CD8-positive, alpha-beta memory T cell (primary cell): ENCODE measurements around the gene CNTNAP5. TPM values are rescaled to one million over a fixed set of nuclear protein-coding genes. Genes with fewer than 3 reads are reported as not detected.

Experiments
- CTCF ChIA-PET: fragments of 350-600 bp; sonication (Branson Sonifier 250); formaldehyde crosslinking; loops from one replicate; lab custom pipeline; 2021; ENCODE audit warnings: antibody characterized with exemption; lab: Charles Lee
- POLR2A ChIA-PET: fragments of 350-600 bp; sonication (Branson Sonifier 250); formaldehyde crosslinking; loops from one replicate; lab custom pipeline; 2021; ENCODE audit warnings: antibody characterized with exemption; lab: Charles Lee
- DNase-seq, 5 donors: peaks; one replicate each; pipeline versions ENCODE4 v3.0.0 to v3.0.0-alpha.2; 2020 to 2022; ENCODE audit warnings: mixed read lengths in 1 of 5
- H3K27ac ChIP-seq: one replicate; pipeline ENCODE4 v1.7.0; 2013; ENCODE audit warnings: low read depth, mild to moderate bottlenecking, low read length, moderate library complexity
- H3K27me3 ChIP-seq: 2 replicates; pipeline ENCODE4 v1.7.0; 2013; ENCODE audit warnings: low read length, mild to moderate bottlenecking; ENCODE audit not compliant: insufficient read depth, poor library complexity, severe bottlenecking
- H3K36me3 ChIP-seq: 2 replicates; pipeline ENCODE4 v1.7.0; 2013; ENCODE audit warnings: mild to moderate bottlenecking, low read length, moderate library complexity; ENCODE audit not compliant: insufficient read depth
- H3K4me1 ChIP-seq: 2 replicates; pipeline ENCODE4 v1.7.0; 2013; ENCODE audit warnings: mild to moderate bottlenecking, low read length, moderate library complexity; ENCODE audit not compliant: insufficient read depth
- H3K4me3 ChIP-seq: 2 replicates; pipeline ENCODE4 v1.7.0; 2013; ENCODE audit warnings: mild to moderate bottlenecking, low read length
- H3K9me3 ChIP-seq: 2 replicates; pipeline ENCODE4 v1.7.0; 2013; ENCODE audit warnings: mild to moderate bottlenecking, low read length
- H3K27ac Mint-ChIP-seq, 8 donors: one replicate each; pipeline ENCODE4 v1.8.0; 2020 to 2021; ENCODE audit warnings: mixed read lengths in 8 of 8, mild to moderate bottlenecking in 6 of 8, inconsistent platforms in 3 of 8, moderate library complexity in 3 of 8
- H3K27me3 Mint-ChIP-seq, 2 donors: one replicate each; pipeline ENCODE4 v1.8.0; 2020 to 2021; ENCODE audit warnings: mixed read lengths in 2 of 2, mild to moderate bottlenecking in 1 of 2, moderate library complexity in 1 of 2
- H3K36me3 Mint-ChIP-seq, 3 donors: one replicate each; pipeline ENCODE4 v1.8.0; 2020 to 2021; ENCODE audit warnings: mixed read lengths in 3 of 3, inconsistent platforms in 1 of 3, mild to moderate bottlenecking in 1 of 3
- H3K4me1 Mint-ChIP-seq, 3 donors: one replicate each; pipeline ENCODE4 v1.8.0; 2020 to 2021; ENCODE audit warnings: mixed read lengths in 3 of 3, inconsistent platforms in 1 of 3, mild to moderate bottlenecking in 1 of 3
- H3K4me3 Mint-ChIP-seq, 7 donors: one replicate each; pipeline ENCODE4 v1.8.0; 2020 to 2021; ENCODE audit warnings: mixed read lengths in 7 of 7, mild to moderate bottlenecking in 6 of 7, moderate library complexity in 4 of 7, inconsistent platforms in 2 of 7
- H3K9me3 Mint-ChIP-seq, 5 donors: one replicate each; pipeline ENCODE4 v1.8.0; 2020 to 2022; ENCODE audit warnings: mixed read lengths in 5 of 5, mild to moderate bottlenecking in 3 of 5, moderate library complexity in 2 of 5, inconsistent platforms in 1 of 5
- polyA plus RNA-seq: library from polyadenylated mRNA; unstranded; fragments of 300-500 nt; fragmentation: Illumina TruSeq; gene quantifications from one replicate; pipeline ENCODE4 v1.2.3, GENCODE V29; 2021
- total RNA-seq, 2 experiments: library from RNA; stranded (reverse); gene quantifications; one replicate each; pipeline ENCODE4 v1.2.3, GENCODE V29; 2021

Gene CNTNAP5
- total and polyA plus RNA-seq, 3 experiments from 2014 or later, result not detected

- H3K9me3 ChIP-seq, result no peaks in the 10 kb centered on the region
- ChIA-PET POLR2A (no interaction called here), CTCF (no interaction called here)
- no peak overlapping the region for H3K27ac Mint-ChIP-seq
- no peak for DNase-seq
- no peaks in the 10 kb centered on the region for H3K27me3 ChIP-seq
- no peaks in the 10 kb centered on the region for H3K27me3 Mint-ChIP-seq
- no peaks in the 10 kb centered on the region for H3K4me1 ChIP-seq
- no peak overlapping the region for H3K4me3 Mint-ChIP-seq
- H3K36me3 Mint-ChIP-seq, result no peaks in the 10 kb centered on the region
- H3K36me3 ChIP-seq, result no peaks in the 10 kb centered on the region
- no peak overlapping the region for H3K4me3 ChIP-seq
- no peak overlapping the region for H3K27ac ChIP-seq
- H3K9me3 Mint-ChIP-seq, result peaks cover 0 to 14% (median 4%) of the 10 kb centered on the region in 5 donors
- H3K4me1 Mint-ChIP-seq, result no peaks in the 10 kb centered on the region
Observed at GRCh38 chr2:124112206-124112605, 87.1 kb downstream of the CNTNAP5 start.

DNA sequence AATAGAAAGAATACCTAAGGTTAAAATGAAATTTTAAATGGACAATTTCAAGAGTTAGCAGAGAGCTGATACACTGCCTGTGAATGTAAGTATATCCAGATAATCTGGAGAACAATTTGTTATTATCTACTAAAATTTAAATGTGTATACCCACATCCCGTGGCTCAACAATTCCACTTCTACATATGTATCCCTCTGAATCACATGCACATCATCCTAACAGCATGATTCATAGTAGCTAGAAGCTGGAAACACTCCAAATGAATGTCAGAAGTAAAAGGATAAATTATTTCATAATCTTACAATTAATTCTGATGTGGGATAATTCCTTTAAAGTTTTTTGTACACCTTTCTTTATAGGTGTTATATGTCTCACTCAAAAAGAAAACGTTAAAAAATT, 87.9 kb downstream of the CNTNAP5 start:
- no peak overlapping the region for H3K27ac Mint-ChIP-seq
- Histone ChIP-seq H3K4me1 (no peaks in the 10 kb centered on the region), H3K9me3 (no peaks in the 10 kb centered on the region), H3K4me3 (no peak overlapping the region), H3K27ac (no peak overlapping the region), H3K27me3 (no peaks in the 10 kb centered on the region), H3K36me3 (no peaks in the 10 kb centered on the region)
- H3K4me3 Mint-ChIP-seq, result no peak overlapping the region
- no peak for DNase-seq
- H3K36me3 Mint-ChIP-seq, result no peaks in the 10 kb centered on the region
- ChIA-PET POLR2A (no interaction called here), CTCF (no interaction called here)
- peaks cover 0 to 14% (median 4%) of the 10 kb centered on the region in 5 donors for H3K9me3 Mint-ChIP-seq
- H3K4me1 Mint-ChIP-seq, result no peaks in the 10 kb centered on the region
- H3K27me3 Mint-ChIP-seq, result no peaks in the 10 kb centered on the region

DNA sequence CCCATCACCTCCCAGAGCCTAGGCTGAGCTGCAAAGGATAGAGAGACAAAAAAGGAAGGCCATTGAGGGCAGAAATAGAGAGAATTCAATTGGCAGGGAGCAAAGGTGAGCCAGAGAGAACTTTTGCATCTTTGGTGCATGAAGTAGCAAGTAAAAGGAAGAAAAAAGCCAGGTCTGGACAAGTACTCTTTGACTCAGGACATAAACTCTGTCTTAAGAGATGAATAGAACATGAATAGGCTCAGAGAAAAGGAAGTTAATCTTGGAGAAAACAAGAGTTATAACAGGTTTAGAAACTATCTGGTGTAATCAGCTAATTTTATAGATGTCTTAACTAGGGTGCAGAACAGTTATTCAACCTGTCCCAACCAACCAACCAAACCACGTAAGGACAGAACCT, 95.2 kb downstream of the CNTNAP5 start:
- no peak overlapping the region for H3K4me3 ChIP-seq
- DNase-seq, result no peak
- H3K36me3 Mint-ChIP-seq, result no peaks in the 10 kb centered on the region
- H3K27ac ChIP-seq, result no peak overlapping the region
- no peaks in the 10 kb centered on the region for H3K4me1 Mint-ChIP-seq
- POLR2A ChIA-PET, result no interaction called here
- H3K27me3 Mint-ChIP-seq, result no peaks in the 10 kb centered on the region
- no peaks in the 10 kb centered on the region for H3K36me3 ChIP-seq
- H3K4me3 Mint-ChIP-seq, result no peak overlapping the region
- H3K4me1 ChIP-seq, result no peaks in the 10 kb centered on the region
- CTCF ChIA-PET, result no interaction called here
- no peaks in the 10 kb centered on the region for H3K27me3 ChIP-seq
- no peaks in the 10 kb centered on the region for H3K9me3 ChIP-seq
- H3K27ac Mint-ChIP-seq, result no peak overlapping the region
- peaks cover 0 to 13% (median 5%) of the 10 kb centered on the region in 5 donors for H3K9me3 Mint-ChIP-seq

DNA sequence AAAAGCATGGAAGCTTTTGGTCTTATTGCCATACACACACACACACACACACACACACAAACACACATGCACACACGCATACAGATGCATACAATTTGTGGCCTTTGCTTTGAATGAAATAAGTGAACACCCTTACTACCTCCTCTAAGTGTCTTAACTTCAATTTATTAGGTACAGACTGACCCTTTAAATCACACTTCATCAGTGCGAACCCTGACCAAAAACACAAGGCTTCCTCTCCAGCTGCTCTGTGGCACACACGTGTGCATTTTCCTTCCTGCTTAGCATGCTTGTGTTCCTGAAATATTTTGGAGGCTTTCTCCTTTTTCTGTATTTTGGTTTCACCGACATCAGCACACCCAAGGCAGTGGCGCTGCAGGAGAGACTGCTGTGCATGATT, 96.0 kb downstream of the CNTNAP5 start:
- no peaks in the 10 kb centered on the region for H3K36me3 Mint-ChIP-seq
- Histone ChIP-seq H3K4me1 (no peaks in the 10 kb centered on the region), H3K36me3 (no peaks in the 10 kb centered on the region), H3K27ac (no peak overlapping the region), H3K4me3 (no peak overlapping the region), H3K9me3 (no peaks in the 10 kb centered on the region), H3K27me3 (no peaks in the 10 kb centered on the region)
- ChIA-PET POLR2A (no interaction called here), CTCF (no interaction called here)
- no peaks in the 10 kb centered on the region for H3K27me3 Mint-ChIP-seq
- no peak overlapping the region for H3K4me3 Mint-ChIP-seq
- DNase-seq, result no peak
- no peak overlapping the region for H3K27ac Mint-ChIP-seq
- H3K4me1 Mint-ChIP-seq, result no peaks in the 10 kb centered on the region
- H3K9me3 Mint-ChIP-seq, result peaks cover 2 to 18% (median 5%) of the 10 kb centered on the region in 5 donors

DNA sequence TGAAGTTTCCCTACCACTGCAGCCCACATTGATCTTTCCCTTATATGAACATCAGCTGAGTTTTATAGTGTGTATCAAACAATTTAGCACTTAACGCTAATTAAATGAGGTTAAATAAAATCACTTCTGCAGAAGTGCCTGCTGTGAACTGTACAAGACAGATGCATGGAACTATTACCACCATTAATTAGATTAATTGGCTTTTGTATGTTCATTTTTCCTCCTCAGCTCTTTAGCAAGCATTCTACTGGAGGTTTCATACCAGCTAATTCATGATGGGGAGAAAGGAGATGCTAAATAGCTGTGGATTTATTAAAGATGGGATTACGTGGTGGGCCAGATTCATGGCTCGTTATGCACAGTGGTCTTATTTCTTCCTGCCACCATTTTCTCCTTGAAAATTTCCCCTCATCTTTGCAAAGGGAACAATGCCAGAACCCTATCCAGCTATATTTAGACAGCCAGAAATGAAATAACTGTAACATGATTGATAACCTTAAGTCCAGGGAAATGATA, 96.7 kb downstream of the CNTNAP5 start:
- no peak overlapping the region for H3K4me3 ChIP-seq
- no peaks in the 10 kb centered on the region for H3K36me3 ChIP-seq
- Mint-ChIP-seq H3K4me3 (no peak overlapping the region), H3K27me3 (no peaks in the 10 kb centered on the region), H3K9me3 (peaks cover 2 to 18% (median 5%) of the 10 kb centered on the region in 5 donors), H3K36me3 (no peaks in the 10 kb centered on the region), H3K27ac (no peak overlapping the region), H3K4me1 (no peaks in the 10 kb centered on the region)
- POLR2A ChIA-PET, result no interaction called here
- CTCF ChIA-PET, result no interaction called here
- no peak overlapping the region for H3K27ac ChIP-seq
- no peak for DNase-seq
- H3K4me1 ChIP-seq, result no peaks in the 10 kb centered on the region
- no peaks in the 10 kb centered on the region for H3K9me3 ChIP-seq
- no peaks in the 10 kb centered on the region for H3K27me3 ChIP-seq

DNA sequence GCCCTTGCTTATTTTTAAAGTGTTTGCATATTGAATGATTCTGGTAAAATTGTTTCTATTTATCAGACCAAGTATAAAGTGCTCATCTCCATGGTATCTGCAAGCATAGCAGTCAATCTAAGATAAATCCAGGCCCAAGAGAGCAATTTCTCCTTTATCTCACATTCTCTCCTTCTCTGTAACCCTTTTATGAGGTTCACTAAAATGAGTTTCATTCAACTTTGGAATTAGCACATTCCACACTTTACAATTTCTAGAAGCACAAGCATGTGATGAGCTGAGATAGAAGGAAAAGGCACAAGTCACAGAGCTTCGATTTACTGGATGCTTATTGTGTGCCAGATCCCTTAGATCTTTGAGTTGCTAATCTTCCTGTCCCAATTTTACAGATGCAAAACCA, 97.3 kb downstream of the CNTNAP5 start:
- no peak for DNase-seq
- H3K27ac ChIP-seq, result no peak overlapping the region
- no peak overlapping the region for H3K4me3 Mint-ChIP-seq
- H3K27ac Mint-ChIP-seq, result no peak overlapping the region
- no peaks in the 10 kb centered on the region for H3K27me3 Mint-ChIP-seq
- H3K4me1 ChIP-seq, result no peaks in the 10 kb centered on the region
- ChIA-PET POLR2A (no interaction called here), CTCF (no interaction called here)
- H3K9me3 ChIP-seq, result no peaks in the 10 kb centered on the region
- H3K27me3 ChIP-seq, result no peaks in the 10 kb centered on the region
- no peak overlapping the region for H3K4me3 ChIP-seq
- peaks cover 2 to 23% (median 5%) of the 10 kb centered on the region in 5 donors for H3K9me3 Mint-ChIP-seq
- no peaks in the 10 kb centered on the region for H3K4me1 Mint-ChIP-seq
- no peaks in the 10 kb centered on the region for H3K36me3 ChIP-seq
- H3K36me3 Mint-ChIP-seq, result no peaks in the 10 kb centered on the region

GRCh38 chr2:124131276-124131675, 106.2 kb downstream of the CNTNAP5 start:
- ChIA-PET CTCF (no interaction called here), POLR2A (no interaction called here)
- Mint-ChIP-seq H3K4me1 (no peaks in the 10 kb centered on the region), H3K27ac (no peak overlapping the region), H3K9me3 (peaks cover 0 to 19% (median 15%) of the 10 kb centered on the region in 5 donors), H3K4me3 (no peak overlapping the region), H3K27me3 (no peaks in the 10 kb centered on the region), H3K36me3 (no peaks in the 10 kb centered on the region)
- H3K27me3 ChIP-seq, result no peaks in the 10 kb centered on the region
- H3K9me3 ChIP-seq, result no peaks in the 10 kb centered on the region
- no peaks in the 10 kb centered on the region for H3K36me3 ChIP-seq
- no peak overlapping the region for H3K27ac ChIP-seq
- no peak for DNase-seq
- H3K4me1 ChIP-seq, result no peaks in the 10 kb centered on the region
- no peak overlapping the region for H3K4me3 ChIP-seq

GRCh38 chr2:124136110-124136509, 111.0 kb downstream of the CNTNAP5 start:
- H3K27ac ChIP-seq, result no peak overlapping the region
- ChIA-PET POLR2A (no interaction called here), CTCF (no interaction called here)
- no peaks in the 10 kb centered on the region for H3K4me1 ChIP-seq
- no peak for DNase-seq
- Mint-ChIP-seq H3K9me3 (peaks cover 7 to 19% (median 13%) of the 10 kb centered on the region in 5 donors), H3K4me3 (no peak overlapping the region), H3K36me3 (no peaks in the 10 kb centered on the region), H3K27me3 (no peaks in the 10 kb centered on the region), H3K4me1 (no peaks in the 10 kb centered on the region), H3K27ac (no peak overlapping the region)
- H3K27me3 ChIP-seq, result no peaks in the 10 kb centered on the region
- no peaks in the 10 kb centered on the region for H3K36me3 ChIP-seq
- H3K9me3 ChIP-seq, result no peaks in the 10 kb centered on the region
- no peak overlapping the region for H3K4me3 ChIP-seq

GRCh38 chr2:124138076-124138475, 113.0 kb downstream of the CNTNAP5 start:
- H3K27ac Mint-ChIP-seq, result no peak overlapping the region
- H3K27me3 Mint-ChIP-seq, result no peaks in the 10 kb centered on the region
- CTCF ChIA-PET, result no interaction called here
- Histone ChIP-seq H3K4me1 (no peaks in the 10 kb centered on the region), H3K27me3 (no peaks in the 10 kb centered on the region), H3K27ac (no peak overlapping the region), H3K36me3 (no peaks in the 10 kb centered on the region), H3K9me3 (no peaks in the 10 kb centered on the region), H3K4me3 (no peak overlapping the region)
- POLR2A ChIA-PET, result no interaction called here
- peaks cover 4 to 15% (median 11%) of the 10 kb centered on the region in 5 donors for H3K9me3 Mint-ChIP-seq
- H3K36me3 Mint-ChIP-seq, result no peaks in the 10 kb centered on the region
- H3K4me3 Mint-ChIP-seq, result no peak overlapping the region
- H3K4me1 Mint-ChIP-seq, result no peaks in the 10 kb centered on the region
- DNase-seq, result no peak
